Measurements from ENCODE around the gene CLEC11A.
A peak's percentile ranks its signal among the peaks of the same experiment; 100 is the strongest.
"Not testable (repeated sequence)": the region's sequence is repeated elsewhere in the genome, so short reads cannot be mapped to it uniquely, and the experiment has no call there.

Gene CLEC11A

GRCh38 chr19:50722201-50723013, 757 bp upstream of the CLEC11A start:
- DNase-seq (ENCODE audit: low read depth) = no peak

GRCh38 chr19:50723735-50724521, 764 bp downstream of the CLEC11A start:
- DNase-seq (ENCODE audit: low read depth) = no peak

GRCh38 chr19:50724522-50725217, 1.5 kb downstream of the CLEC11A start:
- peak; percentile 90 for DNase-seq (ENCODE audit: low read depth)

- no peak for DNase-seq (ENCODE audit: low read depth)
Measured at GRCh38 chr19:50725218-50725910, 2.2 kb downstream of the CLEC11A start.

GRCh38 chr19:50725911-50726230, 2.7 kb downstream of the CLEC11A start:
- DNase-seq (ENCODE audit: low read depth) = no peak

- peak; percentile 45 for DNase-seq (ENCODE audit: low read depth)
Measured at GRCh38 chr19:50728084-50728737, 5.0 kb downstream of the CLEC11A start.

DNA sequence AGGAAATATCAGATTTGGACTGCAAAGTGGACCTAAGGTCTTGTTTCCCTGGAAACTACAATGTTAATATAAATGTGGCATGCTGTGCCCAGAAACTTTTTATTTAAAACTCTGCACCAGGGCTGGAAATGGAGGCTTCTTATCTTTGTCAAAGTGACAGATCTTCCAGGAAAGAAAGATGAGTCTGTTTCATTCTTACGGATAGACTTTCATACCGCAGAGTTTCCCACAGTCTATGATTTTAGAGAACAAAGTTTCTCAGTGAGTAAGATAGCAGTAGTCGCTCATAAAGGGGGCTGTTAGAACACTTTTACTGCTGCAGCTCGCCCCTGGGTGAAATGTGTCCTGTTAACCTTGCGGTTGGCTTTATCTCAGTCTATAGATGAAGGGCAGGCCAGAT, 6.7 kb downstream of the CLEC11A start:
- no peak for DNase-seq (ENCODE audit: low read depth)

DNA sequence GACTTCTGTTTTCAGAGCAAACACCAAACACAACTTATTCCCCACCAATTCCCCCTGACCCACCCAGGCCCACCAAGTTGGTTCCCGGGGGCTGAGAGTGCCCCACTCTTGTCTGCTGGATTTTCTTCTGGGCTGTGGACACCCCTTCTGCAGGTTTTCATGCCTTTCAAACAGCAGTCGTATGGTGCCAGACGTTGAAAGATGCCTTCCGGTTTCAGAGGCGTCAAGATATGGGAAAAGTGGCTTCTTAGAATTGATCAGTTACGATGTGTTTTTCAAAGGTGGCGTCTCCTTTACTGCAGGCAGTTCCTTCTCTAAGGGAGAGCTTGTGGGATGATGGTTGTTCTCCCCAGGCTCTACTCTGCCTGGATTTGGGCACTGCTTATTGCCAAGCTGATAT, 12.7 kb downstream of the CLEC11A start:
- no peak for DNase-seq (ENCODE audit: low read depth)

DNA sequence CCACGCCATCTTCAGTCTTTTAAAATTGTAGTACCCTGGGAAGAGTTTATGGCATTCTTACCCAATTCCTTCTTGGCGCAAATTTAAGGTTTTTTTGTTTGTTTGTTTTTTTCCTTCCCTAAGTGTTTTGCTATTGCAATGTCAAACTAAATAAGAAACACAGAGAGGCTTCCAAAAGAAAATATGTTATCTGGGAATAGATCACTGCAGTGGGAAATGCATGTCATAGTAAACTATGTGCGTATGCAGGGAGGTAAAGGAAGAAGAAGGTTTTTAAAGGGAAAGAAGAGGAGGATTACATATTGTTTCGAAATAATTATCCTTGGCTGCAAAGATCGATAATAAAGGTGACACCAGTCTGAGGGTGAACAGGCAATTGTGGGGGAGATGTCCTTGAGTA, 13.2 kb downstream of the CLEC11A start:
- no peak for DNase-seq (ENCODE audit: low read depth)

- DNase-seq (ENCODE audit: low read depth) = no peak
Measured at GRCh38 chr19:50739132-50739913, 16.2 kb downstream of the CLEC11A start.

DNA sequence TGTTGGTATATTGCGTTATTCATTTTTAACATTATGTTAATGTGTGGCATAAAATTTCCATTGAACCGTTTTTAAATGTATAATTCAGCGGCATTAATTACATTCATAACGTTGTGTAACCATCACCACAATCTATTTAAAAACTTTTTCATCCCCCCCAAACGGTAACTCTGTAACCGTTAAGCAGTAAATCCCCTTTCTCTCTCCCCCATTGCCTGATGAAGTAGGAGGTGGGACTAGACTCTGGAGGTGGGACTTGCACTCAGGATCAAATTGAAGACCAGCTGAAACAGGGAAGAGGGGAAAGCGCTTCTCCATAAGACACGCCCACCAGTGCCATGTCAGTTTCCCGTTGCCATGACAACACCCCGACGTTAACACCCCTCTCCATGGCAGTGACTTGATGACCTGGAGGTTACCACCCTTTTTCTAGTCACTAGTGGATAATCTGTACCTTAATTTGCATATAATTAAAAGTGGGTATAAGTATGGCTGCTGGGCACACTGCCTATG, 16.8 kb downstream of the CLEC11A start:
- DNase-seq (ENCODE audit: low read depth) = no peak

GRCh38 chr19:50741179-50741933, 18.2 kb downstream of the CLEC11A start:
- no peak for DNase-seq (ENCODE audit: low read depth)

- DNase-seq (ENCODE audit: low read depth) = no peak
Measured at GRCh38 chr19:50743537-50743936, 20.4 kb downstream of the CLEC11A start.

DNA sequence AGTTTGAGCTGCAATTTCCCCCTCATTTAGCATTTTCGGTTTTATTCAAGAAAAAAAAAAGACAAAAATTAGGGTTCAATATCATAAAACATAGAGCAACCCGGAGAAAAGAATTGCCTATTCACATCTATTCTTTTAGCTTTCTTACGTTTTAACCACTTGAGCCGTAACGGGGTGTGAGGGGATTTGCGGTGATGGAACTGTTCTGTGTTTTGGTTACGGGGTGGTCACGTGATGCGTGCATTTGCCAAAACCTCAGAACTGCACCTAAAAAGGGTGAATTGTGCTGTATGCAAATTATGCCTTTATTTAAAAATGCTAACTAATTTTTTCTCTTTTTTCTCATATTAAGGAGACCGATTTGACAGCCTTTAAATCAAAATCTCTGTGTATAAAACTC, 22.1 kb downstream of the CLEC11A start:
- DNase-seq (ENCODE audit: low read depth) = no peak

DNA sequence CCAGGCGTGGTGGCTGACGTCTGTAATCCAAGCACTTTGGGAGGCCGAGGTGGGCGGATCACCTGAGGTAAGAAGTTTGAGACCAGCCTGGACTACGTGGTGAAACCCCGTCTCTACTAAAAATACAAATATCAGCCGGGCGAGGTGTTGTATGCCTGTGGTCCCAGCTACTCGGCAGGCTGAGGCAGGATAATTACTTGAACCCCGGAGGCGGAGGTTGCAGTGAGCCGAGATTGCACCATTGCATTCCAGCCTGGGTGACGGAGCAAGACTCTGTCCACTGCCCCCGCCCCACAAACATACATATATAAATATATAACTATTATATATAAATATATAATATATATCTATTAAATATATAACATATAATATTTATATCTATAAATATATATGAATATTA, 24.0 kb downstream of the CLEC11A start:
- not testable (repeated sequence) for DNase-seq (ENCODE audit: low read depth)

GRCh38 chr19:50749490-50749889, 26.3 kb downstream of the CLEC11A start:
- no peak for DNase-seq (ENCODE audit: low read depth)

DNA sequence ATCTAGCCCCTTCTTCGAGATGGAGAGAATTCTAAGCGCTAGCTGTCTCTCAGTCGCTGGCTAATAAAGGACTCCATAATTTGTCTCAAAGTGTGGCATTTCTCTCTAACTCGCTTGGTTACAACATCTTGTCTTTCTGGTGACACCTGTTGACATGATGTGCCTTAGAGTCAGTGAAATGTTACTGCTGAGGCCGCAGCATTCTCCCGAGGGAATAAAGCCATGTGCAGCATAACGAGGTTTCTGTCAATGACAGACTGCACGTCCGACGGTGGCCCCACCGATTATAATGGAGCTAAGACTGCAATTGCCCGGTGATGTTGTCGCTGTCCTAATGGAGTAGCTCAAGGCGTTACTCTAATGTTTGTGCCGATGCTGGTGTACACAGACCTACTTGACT, 26.8 kb downstream of the CLEC11A start:
- no peak for DNase-seq (ENCODE audit: low read depth)

GRCh38 chr19:50753879-50754278, 30.7 kb downstream of the CLEC11A start:
- DNase-seq (ENCODE audit: low read depth) = no peak

DNA sequence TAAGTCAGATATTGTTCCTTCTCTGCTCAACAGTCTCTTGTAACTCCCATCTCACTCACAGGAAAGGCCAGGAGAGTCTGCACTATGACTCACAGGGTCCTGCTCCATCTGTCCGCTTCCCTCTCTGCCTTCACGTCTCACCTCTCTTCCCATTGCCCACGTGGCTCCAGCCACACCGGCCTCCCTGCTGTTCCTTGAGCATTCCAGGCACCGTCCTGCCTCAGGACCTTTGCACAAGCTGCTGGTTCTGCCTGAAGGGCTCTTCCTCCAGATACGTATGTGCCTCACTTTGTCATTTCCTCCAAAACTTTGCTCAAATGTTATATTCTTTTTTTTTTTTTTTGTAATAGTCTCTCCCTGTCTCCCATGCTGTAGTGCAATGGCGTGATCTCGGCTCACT, 33.1 kb downstream of the CLEC11A start:
- DNase-seq (ENCODE audit: low read depth) = not testable (repeated sequence)

DNA sequence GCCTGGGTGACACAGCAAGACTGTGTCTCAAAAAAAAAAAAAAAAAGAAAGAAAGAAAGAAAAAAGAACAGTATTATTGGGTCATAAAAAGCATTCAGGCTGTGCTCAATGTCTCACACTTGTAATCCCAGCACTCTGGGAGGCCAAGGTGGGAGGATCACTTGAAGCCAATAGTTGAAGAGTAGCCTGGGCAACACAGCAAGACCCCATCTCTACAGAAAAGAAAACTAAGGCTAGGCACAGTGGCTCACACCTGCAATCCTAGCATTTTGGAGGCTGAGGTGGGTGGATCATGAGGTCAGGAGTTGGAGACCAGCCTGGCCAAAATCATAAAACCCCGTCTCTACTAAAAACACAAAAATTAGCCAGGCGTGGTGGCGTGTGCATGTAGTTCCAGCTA, 34.5 kb downstream of the CLEC11A start:
- not testable (repeated sequence) for DNase-seq (ENCODE audit: low read depth)
